Testis (tissue), 2 donors: ENCODE data around the gene CYREN.

Experiments used
- CTCF ChIP-seq, 3 experiments: fragments of 450-650 bp in 2 of 3; fragments of 200-600 bp in 1 of 3; sonication (generic) in 1 of 3; IDR thresholded peaks; one replicate each; pipeline ENCODE4 v1.5.1; 2016 to 2019; ENCODE audit warnings: antibody characterized with exemption in 3 of 3, mild to moderate bottlenecking in 2 of 3, moderate library complexity in 1 of 3
- POLR2A ChIP-seq: fragments of 450-650 bp; IDR thresholded peaks from one replicate; pipeline ENCODE4 v1.6.1; 2017; ENCODE audit warnings: antibody characterized with exemption, mild to moderate bottlenecking, moderate library complexity

- TF ChIP-seq POLR2A (no peak), CTCF (IDR thresholded peaks at IDR 0.05) (no peak)
These were observed 22.4 kb downstream of the CYREN start, which contains the start of gene TMEM140 for GRCh38 chr7:135147899-135148721.
